H1 (cell line): ENCODE results near the gene MAJIN. TPM values are rescaled to one million over a fixed set of nuclear protein-coding genes. Genes with fewer than 3 reads are reported as not detected.

Source experiments
- CTCF ChIA-PET: fragments of 300-600 bp; sonication (Branson Sonifier 250); formaldehyde crosslinking; loops from one replicate; lab custom pipeline; 2021; ENCODE audit not compliant: partially characterized antibody; lab: Charles Lee
- POLR2A ChIA-PET: fragments of 300-600 bp; sonication (Branson Sonifier 250); formaldehyde crosslinking; loops from one replicate; lab custom pipeline; 2021; ENCODE audit warnings: inconsistent platforms; ENCODE audit not compliant: partially characterized antibody; lab: Charles Lee
- DNase-seq, 2 experiments: peaks; one replicate each; pipeline versions ENCODE4 v3.0.0 to v3.0.0-alpha.2; 2010 to 2022; ENCODE audit warnings: low spot score in 2 of 2, low read depth in 1 of 2, mixed read lengths in 1 of 2
- FAIRE-seq: peaks from 2 replicates; lab custom pipeline; 2011; peaks lifted over from hg19 to GRCh38; lab: Jason Lieb, UNC
- H2AFZ ChIP-seq: 2 replicates; pipeline ENCODE4 v1.8.1; 2012; ENCODE audit warnings: low read length, inconsistent platforms
- H2AK5ac ChIP-seq: 2 replicates; pipeline ENCODE4 v1.6.1; 2013; ENCODE audit warnings: low read depth, low read length
- H2BK120ac ChIP-seq: replicated peaks from 2 replicates; pipeline ENCODE3; 2013; ENCODE audit warnings: low read depth, low read length, inconsistent platforms
- H2BK12ac ChIP-seq: 2 replicates; pipeline ENCODE4 v1.6.1; 2013; ENCODE audit warnings: low read depth, low read length
- H2BK15ac ChIP-seq: 2 replicates; pipeline ENCODE4 v1.6.1; 2013; ENCODE audit warnings: low read length
- H2BK20ac ChIP-seq: 2 replicates; pipeline ENCODE4 v1.6.1; 2013; ENCODE audit warnings: low read length
- H2BK5ac ChIP-seq: 2 replicates; pipeline ENCODE4 v1.6.1; 2013; ENCODE audit warnings: low read depth, low read length
- H3K14ac ChIP-seq: 2 replicates; pipeline ENCODE4 v1.6.1; 2013; ENCODE audit warnings: inconsistent platforms; ENCODE audit not compliant: insufficient read length
- H3K18ac ChIP-seq: 2 replicates; pipeline ENCODE4 v1.6.1; 2013; ENCODE audit warnings: low read length; ENCODE audit errors: extremely low read depth
- H3K23ac ChIP-seq: 2 replicates; pipeline ENCODE4 v1.6.1; 2013; ENCODE audit warnings: inconsistent platforms; ENCODE audit not compliant: insufficient read length
- H3K23me2 ChIP-seq: 2 replicates; pipeline ENCODE4 v1.6.1; 2013; ENCODE audit warnings: low read depth, low read length
- H3K27ac ChIP-seq: 2 replicates; pipeline ENCODE4 v1.6.1; 2011; ENCODE audit warnings: low read depth, low read length, inconsistent platforms
- H3K27me3 ChIP-seq, 4 experiments: replicated peaks in 1 of 4; 1 replicate in 1 of 4; 2 replicates in 3 of 4; pipeline versions ENCODE4 v1.6.1 to v1.8.1; 2011 to 2013; ENCODE audit warnings: low read length in 3 of 4, mild to moderate bottlenecking in 3 of 4, inconsistent platforms in 2 of 4, mixed read lengths in 2 of 4, moderate library complexity in 1 of 4; ENCODE audit not compliant: control insufficient read depth in 3 of 4, insufficient read depth in 3 of 4; ENCODE audit errors: extremely low read depth in 1 of 4
- H3K36me3 ChIP-seq, 4 experiments: 2 replicates each; pipeline versions ENCODE4 v1.6.1 to v1.8.1; 2011 to 2013; ENCODE audit warnings: mild to moderate bottlenecking in 4 of 4, low read length in 3 of 4, moderate library complexity in 2 of 4, control low read depth in 1 of 4, inconsistent platforms in 1 of 4; ENCODE audit not compliant: insufficient read depth in 4 of 4, control insufficient read depth in 2 of 4
- H3K4ac ChIP-seq: replicated peaks from 2 replicates; pipeline ENCODE3; 2013; ENCODE audit warnings: low read length, low read depth, mixed read lengths, inconsistent platforms; ENCODE audit not compliant: insufficient read length
- H3K4me1 ChIP-seq, 4 experiments: replicated peaks in 1 of 4; 1 replicate in 1 of 4; 2 replicates in 3 of 4; pipeline versions ENCODE4 v1.6.1 to v1.8.1; 2011 to 2013; ENCODE audit warnings: low read length in 3 of 4, inconsistent platforms in 2 of 4, mixed read lengths in 1 of 4; ENCODE audit not compliant: insufficient read depth in 4 of 4, control insufficient read depth in 3 of 4
- H3K4me2 ChIP-seq, 2 experiments: 2 replicates each; pipeline versions ENCODE4 v1.6.1 to v1.8.1; 2011 to 2013; ENCODE audit warnings: low read depth in 2 of 2, low read length in 2 of 2, control low read depth in 1 of 2, inconsistent platforms in 1 of 2, mild to moderate bottlenecking in 1 of 2; ENCODE audit not compliant: insufficient read depth in 1 of 2
- H3K4me3 ChIP-seq, 4 experiments: fragments of 200-600, 300-600 bp in 1 of 4; sonication (generic), shearing (Covaris generic), sonication (Bioruptor Twin) in 1 of 4; 2 replicates each; pipeline versions ENCODE4 v1.5.1 to v1.8.1; 2011 to 2016; ENCODE audit warnings: low read length in 4 of 4, low read depth in 3 of 4, control low read depth in 2 of 4, inconsistent platforms in 2 of 4, mild to moderate bottlenecking in 2 of 4, mixed read lengths in 1 of 4, moderate library complexity in 1 of 4; ENCODE audit not compliant: insufficient read depth in 2 of 4; ENCODE audit errors: extremely low read depth in 1 of 4
- H3K56ac ChIP-seq: replicated peaks from 2 replicates; pipeline ENCODE3; 2013; ENCODE audit warnings: low read depth, mild to moderate bottlenecking, mixed read lengths, low read length, inconsistent platforms; ENCODE audit not compliant: insufficient read length
- H3K79me1 ChIP-seq: 2 replicates; pipeline ENCODE4 v1.6.1; 2013; ENCODE audit warnings: low read depth, low read length, control low read depth
- H3K79me2 ChIP-seq, 2 experiments: 2 replicates each; pipeline versions ENCODE4 v1.6.1 to v1.8.1; 2012 to 2013; ENCODE audit warnings: low read length in 2 of 2, mild to moderate bottlenecking in 2 of 2, inconsistent platforms in 1 of 2; ENCODE audit not compliant: insufficient read depth in 2 of 2, control insufficient read depth in 1 of 2
- H3K9ac ChIP-seq, 4 experiments: replicated peaks in 1 of 4; 1 replicate in 1 of 4; 2 replicates in 3 of 4; pipeline versions ENCODE4 v1.6.1 to v1.8.1; 2011 to 2013; ENCODE audit warnings: low read depth in 3 of 4, low read length in 3 of 4, control low read depth in 2 of 4, mild to moderate bottlenecking in 2 of 4, moderate library complexity in 2 of 4, inconsistent platforms in 1 of 4; ENCODE audit errors: extremely low read depth in 1 of 4
- H3K9me3 ChIP-seq, 2 experiments: 2 replicates each; pipeline versions ENCODE4 v1.6.1 to v1.8.1; 2012 to 2013; ENCODE audit warnings: mild to moderate bottlenecking in 2 of 2, moderate library complexity in 2 of 2, control low read depth in 1 of 2, inconsistent platforms in 1 of 2, low read depth in 1 of 2, low read length in 1 of 2, mixed read lengths in 1 of 2; ENCODE audit not compliant: insufficient read depth in 2 of 2
- H4K20me1 ChIP-seq, 2 experiments: replicated peaks in 1 of 2; 2 replicates each; pipeline versions ENCODE3 to v1.8.1; 2011 to 2013; ENCODE audit warnings: inconsistent platforms in 2 of 2, low read length in 2 of 2, mild to moderate bottlenecking in 1 of 2; ENCODE audit not compliant: insufficient read depth in 2 of 2, control insufficient read depth in 1 of 2
- H4K5ac ChIP-seq: 2 replicates; pipeline ENCODE4 v1.6.1; 2013; ENCODE audit warnings: low read length, low read depth, mixed read lengths, inconsistent platforms; ENCODE audit not compliant: insufficient read length
- H4K8ac ChIP-seq: 2 replicates; pipeline ENCODE4 v1.8.0; 2013; ENCODE audit warnings: mild to moderate bottlenecking, moderate library complexity, low read length, inconsistent platforms; ENCODE audit not compliant: insufficient read depth; ENCODE audit errors: extremely low read depth
- H4K91ac ChIP-seq: replicated peaks from 2 replicates; pipeline ENCODE3; 2013; ENCODE audit warnings: low read length, mixed read lengths, inconsistent platforms; ENCODE audit not compliant: insufficient read length
- ATF3 ChIP-seq: IDR thresholded peaks from 2 replicates; pipeline ENCODE4 v1.6.1; 2011; ENCODE audit warnings: low read depth, mild to moderate bottlenecking, low read length; ENCODE audit not compliant: insufficient read depth
- CHD1 ChIP-seq: IDR thresholded peaks from 2 replicates; pipeline ENCODE4 v1.6.1; 2012; ENCODE audit warnings: low read depth, low read length, improper control_type of control experiment
- CTCF ChIP-seq, 3 experiments: IDR thresholded peaks; 1 replicate in 2 of 3; 2 replicates in 1 of 3; pipeline versions ENCODE4 v1.5.1 to v1.6.1; 2011; ENCODE audit warnings: low read length in 3 of 3, mild to moderate bottlenecking in 3 of 3, inconsistent platforms in 2 of 3, low read depth in 1 of 3, moderate library complexity in 1 of 3; ENCODE audit not compliant: insufficient read depth in 1 of 3; ENCODE audit errors: control extremely low read depth in 1 of 3
- HDAC2 ChIP-seq, 2 experiments: fragments of 300-600 bp in 1 of 2; sonication (generic) in 1 of 2; IDR thresholded peaks; 2 replicates each; pipeline ENCODE4 v1.6.1; 2011 to 2012; ENCODE audit warnings: low read depth in 2 of 2, low read length in 2 of 2, mild to moderate bottlenecking in 2 of 2, moderate library complexity in 2 of 2, borderline replicate concordance in 1 of 2, inconsistent platforms in 1 of 2
- POU5F1 ChIP-seq: IDR thresholded peaks from 2 replicates; pipeline ENCODE4 v1.6.1; 2011; ENCODE audit warnings: low read depth, mild to moderate bottlenecking, low read length, moderate library complexity
- SP1 ChIP-seq: IDR thresholded peaks from 2 replicates; pipeline ENCODE4 v1.6.1; 2011; ENCODE audit warnings: low read depth, low read length
- SP2 ChIP-seq: IDR thresholded peaks from 2 replicates; pipeline ENCODE4 v1.6.1; 2012; ENCODE audit warnings: mild to moderate bottlenecking, low read length, inconsistent platforms
- SRF ChIP-seq: IDR thresholded peaks from 2 replicates; pipeline ENCODE4 v1.6.1; 2011; ENCODE audit warnings: mild to moderate bottlenecking, low read depth, low read length, moderate library complexity
- TAF1 ChIP-seq: IDR thresholded peaks from 2 replicates; pipeline ENCODE4 v1.6.1; 2011; ENCODE audit warnings: mild to moderate bottlenecking, low read depth, low read length
- WGBS, 2 experiments: shearing (Covaris generic) in 1 of 2; methylation state at CpG; one replicate each; pipeline versions ENCODE4 v1.1.6 to v1.1.7; 2013 to 2015; ENCODE audit warnings: low lambda C conversion rate in 2 of 2, mixed read lengths in 2 of 2, inconsistent platforms in 1 of 2, low coverage in 1 of 2, missing lambda C conversion rate in 1 of 2; ENCODE audit not compliant: insufficient replicate concordance in 2 of 2, insufficient coverage in 1 of 2, insufficient read length in 1 of 2; ENCODE audit errors: extremely low coverage in 1 of 2, missing lambda C conversion rate in 1 of 2; 5-methylcytosine and 5-hydroxymethylcytosine counted together
- polyA plus RNA-seq, 7 experiments: library from polyadenylated mRNA; depleted of rRNA in 3 of 7; stranded (reverse) in 5 of 7; unstranded in 2 of 7; fragments of >200 nt in 5 of 7; fragments of 200-250 nt in 2 of 7; gene quantifications; 1 replicate in 5 of 7; 2 replicates in 1 of 7; 4 replicates in 1 of 7; pipeline versions ENCODE4 v1.2.1 to v1.2.3, GENCODE V29; 2011 to 2013; ENCODE audit warnings: missing spikeins in 2 of 7, mixed read lengths in 2 of 7
- total RNA-seq: library from RNA; stranded (reverse); fragmentation: NEBNext Ultra II Directional; extraction: Animal tissue kit (Norgen Biotek cat#: 25700); gene quantifications from 2 replicates; pipeline ENCODE4 v1.2.1, GENCODE V29; 2021

The MAJIN gene
- total and polyA plus RNA-seq, 2 of the 8 experiments (the other 6 are each of a cell fraction or from before 2014, with no cell fraction given), result not detected

- Histone ChIP-seq H3K27me3 (no peaks in the 10 kb centered on the region), H2BK5ac (no peak overlapping the region), H3K79me2 (no peaks in the 10 kb centered on the region), H3K4me1 (peaks cover 0 to 2% (median under 1%) of the 10 kb centered on the region in 4 experiments; a peak in 2 of 7 replicates)
- TF ChIP-seq SRF (no peak), POU5F1 (no peak), TAF1 (no peak), CTCF (IDR thresholded peaks at IDR 0.05; ENCODE audit: control extremely low read depth in 1 of 3, insufficient read depth in 1 of 3, low read depth in 1 of 3, low read length in 3 of 3) (no peak), CHD1 (no peak), ATF3 (no peak), SP2 (no peak), HDAC2 (IDR thresholded peaks at IDR 0.05; ENCODE audit: borderline replicate concordance in 1 of 2, low read depth in 2 of 2, low read length in 2 of 2) (no peak), SP1 (no peak)
- TF ChIP-seq, all 59 proteins: peak for 0
- Histone ChIP-seq H2BK20ac (no peak overlapping the region), H3K23me2 (no peaks in the 10 kb centered on the region), H3K4me3 (no peak overlapping the region), H3K56ac (no peak overlapping the region), H3K36me3 (peaks cover 0 to 14% (median 1%) of the 10 kb centered on the region in 4 experiments; a peak in 3 of 8 replicates), H2BK12ac (no peak overlapping the region), H3K79me1 (no peaks in the 10 kb centered on the region), H4K5ac (no peak overlapping the region), H3K9me3 (no peaks in the 10 kb centered on the region), H2BK15ac (no peak overlapping the region), H4K20me1 (peaks cover 0 to 3% of the 10 kb centered on the region in 2 experiments), H2BK120ac (no peak overlapping the region), H3K18ac (no peak overlapping the region), H3K27ac (no peak overlapping the region), H3K4ac (no peak overlapping the region), H4K91ac (no peak overlapping the region), H3K9ac (no peak overlapping the region), H3K14ac (no peak overlapping the region), H3K23ac (no peak overlapping the region), H2AK5ac (no peak overlapping the region), H2AFZ (no peak overlapping the region), H3K4me2 (no peak overlapping the region), H4K8ac (no peak overlapping the region)
- no peak for FAIRE-seq
- CTCF ChIA-PET, result interaction anchor here (0.8 to 32.2 kb wide), 5 partner anchors 10 to 43 kb away, joined by 3 to 1058 read pairs (median 6); partner anchors contain the start of gene CDC42BPG
- POLR2A ChIA-PET, result interaction anchor here (1.0 to 1.5 kb wide), 3 partner anchors 14 to 63 kb away, joined by 3 to 4 read pairs (median 4); no protein-coding TSS in a partner anchor
- no peak for DNase-seq
- WGBS, 2 experiments, result 87% methylated on average over 8 of the region's 9 CpGs; no CpG with 5 or more reads in 1 of the 2 experiments
Measured at GRCh38 chr11:64898076-64898445, 73.8 kb downstream of the MAJIN start.
